Embryonic facial prominence (tissue), 1 donor: ENCODE results near the gene SMIM35.

Experiments
- DNase-seq: peaks from one replicate; pipeline ENCODE4 v3.0.0-alpha.2; 2016; ENCODE audit errors: extremely low spot score

The SMIM35 gene

DNA sequence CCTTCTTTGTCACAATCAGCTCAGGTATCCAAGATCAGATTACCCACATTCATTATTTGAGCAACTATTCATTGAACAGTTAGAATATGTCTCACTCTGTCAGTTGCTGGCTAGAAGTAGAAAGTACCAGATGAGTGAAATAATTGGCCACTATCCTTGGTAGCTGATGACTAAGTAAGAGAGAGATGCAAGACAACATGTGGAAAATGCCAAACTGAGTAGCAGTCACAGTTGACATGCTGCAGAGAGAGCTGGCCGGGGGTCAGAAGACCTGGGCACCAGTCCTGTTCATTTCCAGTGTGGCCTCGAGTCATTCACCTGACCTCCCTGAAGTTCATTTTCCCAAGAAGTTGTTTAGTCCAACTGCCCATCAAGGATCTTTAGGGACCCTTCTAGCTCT lies 22.5 kb upstream of the SMIM35 start:
- DNase-seq = no peak

- DNase-seq = no peak
Observed at GRCh38 chr11:118108513-118108912, 21.8 kb upstream of the SMIM35 start.

DNA sequence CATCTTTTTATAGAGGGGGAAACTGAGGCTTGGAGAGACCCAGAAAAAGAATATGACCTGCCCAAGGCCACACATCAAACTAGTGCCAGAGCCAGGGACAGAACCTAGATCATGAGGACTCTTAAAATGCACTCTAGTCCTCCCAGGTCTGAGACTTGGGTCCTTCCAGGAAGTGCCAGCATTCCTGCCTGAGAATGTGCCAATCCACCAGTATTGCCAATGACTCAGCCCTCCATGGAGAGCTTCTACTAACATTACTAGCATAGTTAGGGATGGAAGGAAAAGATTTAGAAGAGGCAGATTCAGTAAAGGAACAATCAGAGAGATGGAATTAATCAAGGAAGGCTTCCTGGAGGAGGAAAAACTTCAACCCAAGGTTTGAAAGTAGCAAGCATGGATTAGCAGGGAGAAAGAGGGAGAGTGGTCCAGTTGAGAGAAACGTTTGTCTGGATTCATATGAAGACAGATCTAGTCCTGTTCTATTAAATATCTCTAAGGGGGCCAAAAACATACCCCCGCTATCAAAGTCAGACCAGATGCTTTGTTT lies 20.1 kb upstream of the SMIM35 start:
- no peak for DNase-seq

DNA sequence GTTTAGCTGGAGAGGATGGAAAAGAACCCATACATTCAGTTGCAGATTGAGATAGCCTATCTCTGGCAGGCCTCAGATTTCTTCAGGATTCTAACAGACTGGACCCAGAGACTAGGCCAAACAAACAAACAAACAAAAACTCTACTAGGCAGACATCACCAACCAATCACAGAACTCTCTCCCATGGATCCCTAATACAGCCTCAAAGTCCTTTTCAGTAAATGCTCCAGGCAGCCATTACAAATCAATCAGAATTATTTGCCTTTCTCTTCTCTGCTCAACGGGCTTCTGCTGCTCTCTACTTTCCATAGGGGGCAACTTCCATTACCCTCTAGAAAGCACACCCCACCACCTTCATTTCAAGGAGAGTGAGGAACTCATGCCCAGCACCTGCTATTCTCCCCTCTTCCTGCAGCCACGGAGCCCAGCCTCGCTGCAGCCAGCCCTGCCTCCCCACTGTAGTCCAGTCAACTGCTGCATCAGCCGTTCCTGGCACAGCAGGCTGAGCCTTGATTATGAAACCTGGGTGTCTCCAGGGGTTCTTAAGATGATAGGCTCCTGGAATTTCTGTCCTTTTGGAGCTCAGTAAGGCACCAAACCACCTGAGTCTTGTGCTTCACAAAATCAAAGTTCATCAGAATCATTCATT lies 19.0 kb upstream of the SMIM35 start:
- no peak for DNase-seq

DNA sequence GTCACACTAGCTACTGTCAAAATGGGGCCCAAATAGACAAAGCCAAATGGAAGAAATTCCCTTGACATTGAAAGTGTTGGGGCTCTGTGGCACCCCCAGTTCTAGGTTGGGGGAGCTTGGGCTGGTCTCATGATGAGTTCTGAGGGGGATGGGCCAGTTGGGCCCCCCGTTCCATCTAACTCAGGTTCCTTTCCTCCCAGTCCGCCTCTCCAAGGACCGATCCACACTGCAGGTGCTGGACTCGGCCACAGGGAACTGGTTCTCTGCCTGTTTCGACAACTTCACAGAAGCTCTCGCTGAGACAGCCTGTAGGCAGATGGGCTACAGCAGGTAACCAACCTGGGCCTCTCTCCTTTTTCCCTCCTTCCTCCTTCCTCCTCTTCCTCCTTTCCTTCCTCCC lies 17.7 kb upstream of the SMIM35 start:
- DNase-seq = no peak

DNA sequence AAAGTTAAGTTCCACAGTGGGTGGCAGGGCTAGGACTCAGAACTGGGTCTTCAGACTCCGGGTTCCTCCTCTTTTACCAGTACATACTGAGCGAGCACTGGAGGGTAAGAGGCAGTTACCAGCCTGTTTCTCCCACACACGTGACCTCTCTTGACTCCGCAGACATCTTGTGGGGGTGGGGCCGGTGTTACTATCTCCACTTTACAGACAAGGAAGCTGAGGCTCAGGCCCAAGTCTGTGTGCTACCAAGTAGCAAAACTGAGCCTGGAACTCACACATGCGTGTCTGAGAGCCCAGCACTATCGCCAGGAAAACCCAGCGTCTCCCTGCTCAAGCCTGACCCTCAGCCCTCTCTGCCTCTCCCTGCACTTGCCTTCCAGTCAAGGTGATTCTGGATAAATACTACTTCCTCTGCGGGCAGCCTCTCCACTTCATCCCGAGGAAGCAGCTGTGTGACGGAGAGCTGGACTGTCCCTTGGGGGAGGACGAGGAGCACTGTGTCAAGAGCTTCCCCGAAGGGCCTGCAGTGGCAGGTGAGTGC lies 16.0 kb upstream of the SMIM35 start:
- no peak for DNase-seq

DNA sequence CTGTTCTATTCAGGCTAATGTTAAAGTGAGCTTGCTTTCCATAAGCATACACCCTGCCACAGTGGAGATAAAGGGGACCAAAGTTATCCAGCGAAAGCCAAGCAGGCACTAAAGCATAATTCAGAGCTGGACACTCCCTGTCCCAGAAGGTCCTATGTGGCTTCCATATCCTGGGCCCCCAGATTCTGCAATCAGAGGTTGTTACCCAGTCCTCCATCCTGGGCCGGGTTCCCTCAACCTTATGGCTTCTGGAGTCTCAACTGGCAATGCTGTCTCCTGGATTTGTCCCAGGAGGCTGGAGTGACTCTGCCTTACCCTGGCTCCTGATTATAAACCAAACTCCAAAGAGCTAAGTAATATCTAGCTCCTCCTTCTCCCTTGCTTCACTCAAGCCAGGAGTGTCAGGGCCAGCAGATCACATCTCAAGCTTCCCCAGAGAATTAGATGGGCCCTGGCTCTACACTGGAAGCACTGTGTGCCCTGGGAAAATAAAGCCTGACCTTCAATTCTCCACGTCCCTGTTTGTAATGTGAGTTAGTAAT lies 14.0 kb upstream of the SMIM35 start:
- no peak for DNase-seq

GRCh38 chr11:118099838-118100556 lies 13.2 kb upstream of the SMIM35 start:
- DNase-seq = no peak

DNA sequence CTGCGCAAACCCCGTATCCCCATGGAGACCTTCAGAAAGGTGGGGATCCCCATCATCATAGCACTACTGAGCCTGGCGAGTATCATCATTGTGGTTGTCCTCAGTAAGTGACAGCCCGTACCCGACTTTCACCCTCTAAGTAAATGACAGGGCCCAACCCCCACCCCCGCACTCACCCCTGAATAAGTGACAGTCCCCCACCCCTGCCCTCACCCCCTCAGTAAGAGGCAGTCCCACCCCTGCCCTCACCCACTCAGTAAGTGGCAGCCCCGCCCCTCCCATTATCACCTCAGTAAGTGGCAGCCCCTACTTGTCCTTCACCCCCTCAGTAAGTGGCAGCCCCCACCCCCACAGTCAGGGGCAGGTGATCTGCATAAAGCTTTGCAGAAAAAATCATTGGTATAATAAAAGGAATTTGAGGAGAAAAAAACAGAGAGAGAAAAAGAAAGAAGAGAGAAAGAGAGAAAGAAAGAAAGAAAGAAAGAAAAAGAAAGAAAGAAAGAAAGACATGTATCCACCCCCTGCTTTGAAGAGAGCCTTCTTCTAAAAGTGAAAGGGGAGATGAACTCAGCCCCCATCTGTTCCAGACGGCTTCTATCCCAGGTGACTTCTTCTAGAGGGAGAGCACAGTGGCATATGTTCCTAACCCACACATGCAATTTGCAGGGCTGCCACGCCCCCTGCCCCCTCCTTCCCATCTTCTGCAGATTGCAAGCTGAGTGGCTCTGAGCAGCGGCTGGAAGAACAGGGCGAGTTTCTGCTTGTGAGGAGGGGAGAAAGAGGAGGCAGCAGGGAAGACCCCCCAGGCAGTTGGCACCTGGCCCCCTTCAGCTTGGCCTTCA lies 12.5 kb upstream of the SMIM35 start:
- no peak for DNase-seq

- DNase-seq = no peak
Observed at GRCh38 chr11:118095967-118096367, 9.2 kb upstream of the SMIM35 start.

- no peak for DNase-seq
Observed at GRCh38 chr11:118095493-118095892, 8.7 kb upstream of the SMIM35 start.

- no peak for DNase-seq
Observed at GRCh38 chr11:118092907-118093571, 6.3 kb upstream of the SMIM35 start.

GRCh38 chr11:118091690-118092089 lies 4.9 kb upstream of the SMIM35 start:
- no peak for DNase-seq

GRCh38 chr11:118090545-118091162 lies 3.9 kb upstream of the SMIM35 start:
- DNase-seq = no peak

GRCh38 chr11:118088531-118088930 lies 1.8 kb upstream of the SMIM35 start:
- DNase-seq = no peak

DNA sequence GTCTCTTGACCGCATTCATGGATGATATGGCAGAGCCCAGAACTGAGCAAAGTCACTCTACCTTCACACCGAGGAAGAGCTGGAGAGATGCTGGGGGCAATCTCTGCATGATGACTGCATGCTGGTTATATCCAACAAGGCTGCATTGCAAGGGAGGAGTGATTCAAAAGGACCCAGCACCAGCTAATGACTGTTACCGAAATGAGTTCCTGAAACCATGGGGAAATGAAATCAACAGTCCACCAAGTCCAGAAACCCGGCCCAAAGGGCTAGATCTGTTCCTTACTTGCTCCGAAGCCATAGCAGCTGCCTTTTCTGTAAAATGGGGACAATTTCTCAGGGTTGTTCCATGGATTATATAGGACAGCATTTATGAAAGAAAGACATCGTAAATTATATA lies 1.2 kb upstream of the SMIM35 start:
- DNase-seq = no peak

DNA sequence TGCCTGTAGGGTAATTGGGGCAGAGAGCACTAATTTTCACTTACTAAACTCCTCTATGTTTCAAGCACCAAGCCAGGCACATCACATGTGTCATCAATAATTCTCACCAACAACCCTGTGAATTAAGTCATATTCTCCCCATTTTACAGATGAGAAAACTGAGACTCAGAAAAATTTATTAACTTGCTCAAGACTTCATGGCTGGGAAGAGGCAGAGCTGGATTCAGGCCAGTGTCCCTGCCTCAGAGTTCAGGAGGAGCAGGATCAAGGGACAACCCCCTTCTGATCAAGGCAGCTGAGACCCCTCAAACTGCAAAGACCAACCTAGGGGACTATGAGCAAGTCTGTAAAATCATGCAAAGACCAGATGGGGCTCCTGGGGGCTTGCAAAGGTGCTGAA lies 2.1 kb downstream of the SMIM35 start:
- no peak for DNase-seq

DNA sequence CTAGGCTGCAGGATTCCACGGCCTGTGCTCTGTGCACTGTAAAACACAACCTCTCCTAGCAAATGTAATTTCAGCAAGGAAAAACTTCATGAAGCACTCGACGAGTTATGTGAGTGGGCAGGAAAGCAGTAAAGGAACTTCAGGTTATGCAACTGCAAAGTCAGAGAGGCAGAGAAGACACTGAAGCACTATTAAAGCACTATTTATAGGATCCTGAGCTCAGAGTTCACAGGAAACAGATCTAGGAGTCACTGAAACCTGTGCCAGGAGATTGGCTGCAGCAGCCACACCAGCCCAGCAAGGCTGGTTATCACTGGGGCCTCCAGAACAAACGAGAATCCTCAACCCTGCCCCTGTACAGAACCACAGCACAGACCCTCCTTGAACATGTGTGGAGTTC lies 2.5 kb downstream of the SMIM35 start:
- no peak for DNase-seq

GRCh38 chr11:118082880-118083552 lies 3.7 kb downstream of the SMIM35 start:
- no peak for DNase-seq

GRCh38 chr11:118081241-118081958 lies 5.4 kb downstream of the SMIM35 start:
- no peak for DNase-seq
